GM19193 (cell line): ENCODE data around the gene ZIC1.

ENCODE experiments used
- POLR2A ChIP-seq: IDR thresholded peaks from 4 replicates; pipeline ENCODE4 v1.6.1; 2011; ENCODE audit not compliant: insufficient read depth, insufficient read length; ENCODE audit errors: extremely low read depth

ZIC1 gene

DNA sequence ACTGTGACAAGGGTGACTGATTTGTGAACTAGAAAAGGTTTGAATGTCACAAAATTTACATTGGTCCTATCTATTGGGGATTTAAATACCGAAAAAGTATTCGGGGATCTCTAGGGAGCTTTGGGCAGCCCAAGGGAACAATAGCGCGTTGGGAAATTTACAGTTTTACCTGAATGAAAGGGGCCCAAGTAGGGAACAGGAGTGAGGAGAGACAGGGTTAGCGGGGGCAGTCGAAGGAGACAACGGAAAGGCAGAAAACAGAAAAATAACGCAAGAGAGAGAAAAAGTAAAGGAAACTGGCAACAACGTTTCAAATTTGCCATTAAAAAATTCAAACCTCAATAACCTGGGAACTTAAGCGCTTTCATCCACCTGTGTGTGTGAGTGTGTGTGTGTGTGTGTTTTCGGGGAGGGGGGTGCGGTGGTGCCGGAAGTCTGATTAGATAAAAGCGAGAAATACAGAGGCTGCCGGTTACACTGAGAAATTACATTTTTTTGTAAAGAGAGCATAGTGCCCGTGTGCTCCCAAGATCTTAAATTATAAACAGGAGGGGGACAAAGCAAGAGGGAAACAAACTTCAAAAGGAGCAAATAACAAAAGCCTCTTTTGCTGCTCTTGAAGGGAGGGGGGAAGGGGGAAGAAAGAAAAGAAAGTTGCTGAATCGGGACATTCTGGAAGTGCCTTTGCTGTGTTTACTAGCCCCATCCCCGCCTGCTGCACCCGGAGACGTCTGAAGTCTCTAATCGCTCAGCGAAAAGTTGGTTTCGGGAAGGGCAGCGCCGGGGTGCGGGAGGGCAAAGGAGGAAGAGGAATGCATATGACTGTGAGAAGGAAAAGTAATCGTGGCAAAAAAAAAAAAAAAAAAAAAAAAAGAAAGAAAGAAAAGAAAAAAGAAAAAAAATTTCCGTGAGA lies 721 bp upstream of the ZIC1 start:
- TF ChIP-seq POLR2A, result no peak

- no peak for TF ChIP-seq POLR2A
Observed at GRCh38 chr3:147410116-147410525, 956 bp downstream of the ZIC1 start.

DNA sequence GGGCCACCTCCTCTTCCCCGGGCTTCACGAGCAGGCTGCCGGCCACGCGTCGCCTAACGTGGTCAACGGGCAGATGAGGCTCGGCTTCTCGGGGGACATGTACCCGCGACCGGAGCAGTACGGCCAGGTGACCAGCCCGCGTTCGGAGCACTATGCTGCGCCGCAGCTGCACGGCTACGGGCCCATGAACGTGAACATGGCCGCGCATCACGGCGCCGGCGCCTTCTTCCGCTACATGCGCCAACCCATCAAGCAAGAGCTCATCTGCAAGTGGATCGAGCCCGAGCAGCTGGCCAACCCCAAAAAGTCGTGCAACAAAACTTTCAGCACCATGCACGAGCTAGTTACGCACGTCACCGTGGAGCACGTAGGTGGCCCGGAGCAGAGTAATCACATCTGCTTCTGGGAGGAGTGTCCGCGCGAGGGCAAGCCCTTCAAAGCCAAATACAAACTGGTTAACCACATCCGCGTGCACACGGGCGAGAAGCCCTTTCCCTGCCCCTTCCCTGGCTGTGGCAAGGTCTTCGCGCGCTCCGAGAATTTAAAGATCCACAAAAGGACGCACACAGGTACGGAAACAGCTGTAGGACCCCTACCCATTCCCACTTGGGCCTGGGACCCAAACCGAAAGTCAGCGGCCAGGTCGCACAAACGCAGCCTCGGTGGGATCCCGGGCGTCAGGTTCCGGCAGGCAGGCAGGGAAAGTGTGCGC lies 1.5 kb downstream of the ZIC1 start:
- no peak for TF ChIP-seq POLR2A

GRCh38 chr3:147411238-147411814 lies 2.2 kb downstream of the ZIC1 start:
- no peak for TF ChIP-seq POLR2A

DNA sequence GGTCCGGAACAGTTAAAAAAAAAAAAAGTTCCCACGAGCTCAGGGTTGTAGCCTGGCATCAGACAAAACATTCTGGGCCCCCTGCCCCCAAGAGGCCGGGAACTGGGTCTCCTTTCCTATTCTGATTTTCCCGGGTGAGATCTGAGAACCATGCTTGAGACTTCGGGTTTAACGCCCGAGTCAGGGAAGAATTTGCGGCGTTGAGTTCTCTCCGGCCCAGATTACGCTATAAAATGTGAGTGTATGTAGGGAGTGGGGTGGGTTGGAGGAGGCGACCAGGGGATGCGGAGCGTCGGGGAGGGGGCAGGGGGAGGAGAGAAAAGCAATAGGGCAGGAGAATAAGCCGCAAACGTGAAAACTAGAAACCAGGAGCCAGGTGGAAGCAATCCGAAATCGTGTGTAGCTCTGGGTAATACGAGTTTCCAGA lies 2.7 kb downstream of the ZIC1 start:
- TF ChIP-seq POLR2A, result no peak

GRCh38 chr3:147412261-147412916 lies 3.2 kb downstream of the ZIC1 start:
- no peak for TF ChIP-seq POLR2A

- no peak for TF ChIP-seq POLR2A
Observed at GRCh38 chr3:147412917-147413685, 3.9 kb downstream of the ZIC1 start.

DNA sequence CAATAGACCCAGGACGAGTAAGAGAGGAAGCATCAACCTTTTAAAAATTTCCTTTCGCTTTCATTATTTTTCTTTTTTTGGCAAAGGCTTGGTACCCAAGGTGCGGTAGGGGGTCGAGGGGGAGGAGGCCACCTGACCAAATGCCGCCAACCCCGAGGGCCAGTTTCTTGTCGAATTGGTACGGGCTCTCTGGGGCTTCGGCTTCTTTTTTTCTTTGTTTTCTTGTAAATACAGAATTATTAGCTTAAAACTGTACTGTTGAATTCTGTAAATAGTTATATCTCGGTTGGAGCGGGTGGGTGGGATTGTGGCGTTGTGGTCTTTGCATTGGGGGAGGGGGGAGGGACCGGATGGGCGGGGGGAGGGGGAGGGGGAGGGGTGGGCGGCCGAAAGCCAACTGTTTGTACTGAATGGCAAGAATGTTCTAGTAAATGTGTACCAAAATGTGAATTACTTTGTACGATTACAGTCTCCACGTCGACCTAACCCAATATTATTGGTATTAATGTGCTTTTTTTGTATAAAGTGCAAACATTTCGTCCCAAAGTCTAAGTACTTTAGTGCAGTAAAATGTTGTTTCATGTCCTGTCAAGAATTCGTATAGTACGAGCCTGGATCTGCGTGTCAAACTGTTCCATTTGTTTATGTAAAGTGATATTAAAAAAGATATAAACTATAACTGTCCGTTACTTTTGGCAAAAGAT lies 4.7 kb downstream of the ZIC1 start:
- TF ChIP-seq POLR2A, result no peak

GRCh38 chr3:147414390-147415138 lies 5.4 kb downstream of the ZIC1 start:
- no peak for TF ChIP-seq POLR2A

DNA sequence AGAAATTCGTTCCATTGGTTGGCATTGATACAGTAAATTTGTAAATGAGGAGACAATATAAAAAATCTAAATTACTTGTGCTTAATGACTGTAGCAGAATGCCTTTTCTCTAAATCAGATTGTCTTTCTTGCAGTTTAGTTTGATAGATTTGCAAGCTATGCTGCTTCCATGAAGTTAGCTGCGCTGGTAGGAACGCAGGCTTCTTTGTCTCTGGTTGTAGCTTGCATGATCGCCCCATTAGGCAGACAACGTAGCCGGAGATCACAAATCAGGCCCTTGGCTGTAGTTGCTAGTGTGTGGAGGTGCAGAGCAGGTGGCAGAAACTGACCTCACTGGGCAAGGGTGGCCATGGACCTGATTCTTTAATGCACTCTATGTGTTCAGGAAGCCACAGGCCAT lies 6.1 kb downstream of the ZIC1 start:
- TF ChIP-seq POLR2A, result no peak

- no peak for TF ChIP-seq POLR2A
Observed at GRCh38 chr3:147415874-147416273, 6.7 kb downstream of the ZIC1 start.

GRCh38 chr3:147416931-147417330 lies 7.8 kb downstream of the ZIC1 start:
- no peak for TF ChIP-seq POLR2A
